Left kidney (tissue), 1 donor: ENCODE measurements around the gene LPAR4. TPM values are rescaled to one million over a fixed set of nuclear protein-coding genes. Genes with fewer than 3 reads are reported as not detected.

Source experiments
- polyA plus RNA-seq: library from polyadenylated mRNA; unstranded; fragments of 120-200 nt; gene quantifications from one replicate; pipeline ENCODE4 v1.2.1, GENCODE V29; 2013; ENCODE audit not compliant: insufficient read length

The LPAR4 gene
- polyA plus RNA-seq, 1 donor: 18.4 TPM

Other genes starting within 250 kb of the LPAR4 start
- not detected for gene RTL3, start 88.4 kb upstream of the LPAR4 start, polyA plus RNA-seq
- 0.15 TPM for gene P2RY10, start 197.7 kb downstream of the LPAR4 start, polyA plus RNA-seq